ENCODE measurements around the gene NUTM1.

The NUTM1 gene, protein sequence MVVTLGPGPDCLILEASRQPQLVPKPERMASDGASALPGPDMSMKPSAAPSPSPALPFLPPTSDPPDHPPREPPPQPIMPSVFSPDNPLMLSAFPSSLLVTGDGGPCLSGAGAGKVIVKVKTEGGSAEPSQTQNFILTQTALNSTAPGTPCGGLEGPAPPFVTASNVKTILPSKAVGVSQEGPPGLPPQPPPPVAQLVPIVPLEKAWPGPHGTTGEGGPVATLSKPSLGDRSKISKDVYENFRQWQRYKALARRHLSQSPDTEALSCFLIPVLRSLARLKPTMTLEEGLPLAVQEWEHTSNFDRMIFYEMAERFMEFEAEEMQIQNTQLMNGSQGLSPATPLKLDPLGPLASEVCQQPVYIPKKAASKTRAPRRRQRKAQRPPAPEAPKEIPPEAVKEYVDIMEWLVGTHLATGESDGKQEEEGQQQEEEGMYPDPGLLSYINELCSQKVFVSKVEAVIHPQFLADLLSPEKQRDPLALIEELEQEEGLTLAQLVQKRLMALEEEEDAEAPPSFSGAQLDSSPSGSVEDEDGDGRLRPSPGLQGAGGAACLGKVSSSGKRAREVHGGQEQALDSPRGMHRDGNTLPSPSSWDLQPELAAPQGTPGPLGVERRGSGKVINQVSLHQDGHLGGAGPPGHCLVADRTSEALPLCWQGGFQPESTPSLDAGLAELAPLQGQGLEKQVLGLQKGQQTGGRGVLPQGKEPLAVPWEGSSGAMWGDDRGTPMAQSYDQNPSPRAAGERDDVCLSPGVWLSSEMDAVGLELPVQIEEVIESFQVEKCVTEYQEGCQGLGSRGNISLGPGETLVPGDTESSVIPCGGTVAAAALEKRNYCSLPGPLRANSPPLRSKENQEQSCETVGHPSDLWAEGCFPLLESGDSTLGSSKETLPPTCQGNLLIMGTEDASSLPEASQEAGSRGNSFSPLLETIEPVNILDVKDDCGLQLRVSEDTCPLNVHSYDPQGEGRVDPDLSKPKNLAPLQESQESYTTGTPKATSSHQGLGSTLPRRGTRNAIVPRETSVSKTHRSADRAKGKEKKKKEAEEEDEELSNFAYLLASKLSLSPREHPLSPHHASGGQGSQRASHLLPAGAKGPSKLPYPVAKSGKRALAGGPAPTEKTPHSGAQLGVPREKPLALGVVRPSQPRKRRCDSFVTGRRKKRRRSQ

DNA sequence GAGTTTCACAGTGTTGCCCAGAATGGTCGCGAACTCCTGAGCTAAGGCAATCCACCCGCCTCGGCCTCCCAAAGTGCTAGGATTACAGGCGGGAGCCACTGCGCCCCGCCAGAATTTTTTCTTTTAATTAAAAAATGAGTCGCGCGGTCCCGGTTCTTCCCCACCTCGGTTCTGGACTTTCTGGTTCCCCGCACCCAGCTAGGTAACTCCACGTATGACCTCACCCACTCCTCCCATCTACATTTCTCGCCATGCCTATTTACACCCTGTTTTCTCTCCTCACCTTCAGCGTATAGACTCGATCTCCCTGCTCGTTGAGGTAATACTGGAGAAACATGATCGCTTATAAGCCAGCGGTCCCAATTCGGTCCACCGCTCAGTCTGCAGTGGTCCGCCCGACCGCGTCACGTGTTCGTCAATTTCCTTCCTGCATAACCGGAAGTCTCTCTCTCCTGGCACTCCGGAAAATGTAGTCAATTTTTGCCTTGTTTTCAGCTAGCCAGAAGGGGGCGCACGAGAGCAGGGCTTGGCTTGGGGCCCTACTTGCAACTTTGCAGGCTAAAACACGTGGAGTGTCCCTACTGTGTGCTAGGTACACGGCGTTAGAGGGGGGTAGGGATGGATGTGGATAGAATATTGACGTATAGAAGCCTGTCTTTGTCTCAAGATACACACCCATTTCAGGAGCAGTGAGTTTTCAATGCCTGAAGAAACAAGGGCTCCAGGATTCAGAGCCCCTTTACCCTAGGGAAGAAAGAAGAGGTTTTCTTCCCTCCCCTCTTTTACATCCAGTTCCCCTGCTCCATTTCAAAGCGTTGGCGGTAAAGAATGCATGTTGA, at the start of gene NUTM1, which contains the start of gene NOP10:
NUTM1 (plus strand) TSS at position 579 of the 839 bp plus-strand sequence. CDS start 382 bp downstream, outside the sequence.
NOP10 (minus strand) TSS at position 400 of the 839 bp plus-strand sequence; CDS start at position 337, 63 bp downstream.
- TF ChIP-seq, protein P1, sequence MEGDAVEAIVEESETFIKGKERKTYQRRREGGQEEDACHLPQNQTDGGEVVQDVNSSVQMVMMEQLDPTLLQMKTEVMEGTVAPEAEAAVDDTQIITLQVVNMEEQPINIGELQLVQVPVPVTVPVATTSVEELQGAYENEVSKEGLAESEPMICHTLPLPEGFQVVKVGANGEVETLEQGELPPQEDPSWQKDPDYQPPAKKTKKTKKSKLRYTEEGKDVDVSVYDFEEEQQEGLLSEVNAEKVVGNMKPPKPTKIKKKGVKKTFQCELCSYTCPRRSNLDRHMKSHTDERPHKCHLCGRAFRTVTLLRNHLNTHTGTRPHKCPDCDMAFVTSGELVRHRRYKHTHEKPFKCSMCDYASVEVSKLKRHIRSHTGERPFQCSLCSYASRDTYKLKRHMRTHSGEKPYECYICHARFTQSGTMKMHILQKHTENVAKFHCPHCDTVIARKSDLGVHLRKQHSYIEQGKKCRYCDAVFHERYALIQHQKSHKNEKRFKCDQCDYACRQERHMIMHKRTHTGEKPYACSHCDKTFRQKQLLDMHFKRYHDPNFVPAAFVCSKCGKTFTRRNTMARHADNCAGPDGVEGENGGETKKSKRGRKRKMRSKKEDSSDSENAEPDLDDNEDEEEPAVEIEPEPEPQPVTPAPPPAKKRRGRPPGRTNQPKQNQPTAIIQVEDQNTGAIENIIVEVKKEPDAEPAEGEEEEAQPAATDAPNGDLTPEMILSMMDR (IDR thresholded peaks at IDR 0.05; ENCODE audit: low read depth, low read length), result peak; percentile 84
- no peak for TF ChIP-seq EZH2phosphoT487 (IDR thresholded peaks at IDR 0.05; ENCODE audit: low read depth)
- H3K4me3 ChIP-seq (ENCODE audit: low read length), result peak within 1 kb of the TSS; percentile 82

DNA sequence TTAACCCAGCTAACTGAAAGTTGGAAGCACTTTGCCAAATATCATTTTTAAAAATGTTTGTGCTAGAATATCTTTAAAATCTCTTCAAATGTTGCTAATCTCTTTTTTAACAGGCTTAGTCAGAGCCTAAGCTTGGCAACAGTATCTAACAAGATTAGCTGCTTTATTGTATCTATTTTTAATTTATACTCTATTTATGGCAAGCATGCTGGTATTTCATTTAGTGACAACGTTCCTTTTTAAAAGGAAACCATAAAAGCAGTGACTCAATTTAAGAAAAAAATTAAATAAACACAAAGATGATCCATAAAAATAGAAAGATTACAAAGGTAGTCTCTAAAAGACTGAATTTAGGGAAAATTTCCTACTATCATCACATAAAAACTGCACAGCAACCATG, 46.1 kb upstream of the NUTM1 start:
- Histone ChIP-seq H3K4me1 (ENCODE audit: low read length) (no peaks in the 10 kb centered on the region), H3K4me3 (ENCODE audit: low read length) (no peak overlapping the region), H3K36me3 (replicated peaks; ENCODE audit: low read depth, low read length) (no peaks in the 10 kb centered on the region), H4K20me1 (ENCODE audit: insufficient read depth, low read length) (no peaks in the 10 kb centered on the region), H3K9me3 (ENCODE audit: insufficient read depth, low read length) (no peaks in the 10 kb centered on the region), H3K27ac (ENCODE audit: low read length) (no peak overlapping the region), H3K79me2 (ENCODE audit: low read length) (no peaks in the 10 kb centered on the region), H3K4me2 (ENCODE audit: low read length) (no peak overlapping the region), H2AFZ (ENCODE audit: low read depth, low read length) (no peak overlapping the region), H3K9ac (ENCODE audit: low read length) (no peak overlapping the region), H3K27me3 (ENCODE audit: low read depth, low read length) (no peaks in the 10 kb centered on the region)
- TF ChIP-seq EZH2phosphoT487 (IDR thresholded peaks at IDR 0.05; ENCODE audit: low read depth), result no peak
- TF ChIP-seq, protein P1 (IDR thresholded peaks at IDR 0.05; ENCODE audit: low read depth, low read length), result no peak

More for the DNA sequence above, at the start of gene NUTM1, which contains the start of gene NOP10:
- Histone ChIP-seq H3K4me1 (ENCODE audit: low read length) (peaks cover 9% of the 10 kb centered on the region; the same call in 1 of the 2 replicates), H4K20me1 (ENCODE audit: insufficient read depth, low read length) (no peaks in the 10 kb centered on the region), H3K27ac (ENCODE audit: low read length) (peak within 1 kb of the TSS; percentile 72), H3K36me3 (replicated peaks; ENCODE audit: low read depth, low read length) (peaks cover 21% of the 10 kb centered on the region), H3K79me2 (ENCODE audit: low read length) (peaks cover 21% of the 10 kb centered on the region), H3K9ac (ENCODE audit: low read length) (peak within 1 kb of the TSS; percentile 80), H3K4me2 (ENCODE audit: low read length) (peak within 1 kb of the TSS; percentile 21), H3K9me3 (ENCODE audit: insufficient read depth, low read length) (no peaks in the 10 kb centered on the region), H3K27me3 (ENCODE audit: low read depth, low read length) (no peaks in the 10 kb centered on the region), H2AFZ (ENCODE audit: low read depth, low read length) (peak within 1 kb of the TSS; percentile 87)

DNA sequence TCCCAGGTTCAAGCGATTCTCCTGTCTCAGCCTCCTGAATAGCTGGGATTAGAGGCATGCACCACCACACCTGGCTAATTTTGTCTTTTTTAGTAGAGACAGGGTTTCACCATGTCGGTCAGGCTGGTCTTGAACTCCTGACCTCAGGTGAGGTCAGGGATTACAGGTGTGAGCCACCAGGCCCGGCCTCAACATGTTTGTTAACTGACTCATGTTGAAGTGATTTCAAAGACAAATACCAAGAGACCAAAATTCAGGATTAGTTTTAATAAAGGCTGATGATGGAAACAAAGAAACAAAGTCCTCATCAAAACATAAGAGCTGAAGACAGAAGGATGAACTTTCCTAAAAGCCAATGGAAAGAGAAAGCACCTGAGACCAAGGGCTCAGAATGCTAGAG, 42.1 kb upstream of the NUTM1 start:
- no peaks in the 10 kb centered on the region for H3K79me2 ChIP-seq (ENCODE audit: low read length)
- TF ChIP-seq, protein P1 (IDR thresholded peaks at IDR 0.05; ENCODE audit: low read depth, low read length), result no peak
- TF ChIP-seq EZH2phosphoT487 (IDR thresholded peaks at IDR 0.05; ENCODE audit: low read depth), result no peak
- no peak overlapping the region for H3K4me2 ChIP-seq (ENCODE audit: low read length)
- H3K27me3 ChIP-seq (ENCODE audit: low read depth, low read length), result no peaks in the 10 kb centered on the region
- H3K4me1 ChIP-seq (ENCODE audit: low read length), result no peaks in the 10 kb centered on the region
- H4K20me1 ChIP-seq (ENCODE audit: insufficient read depth, low read length), result no peaks in the 10 kb centered on the region
- no peaks in the 10 kb centered on the region for H3K36me3 ChIP-seq (replicated peaks; ENCODE audit: low read depth, low read length)
- H2AFZ ChIP-seq (ENCODE audit: low read depth, low read length), result no peak overlapping the region
- H3K4me3 ChIP-seq (ENCODE audit: low read length), result no peak overlapping the region
- no peak overlapping the region for H3K27ac ChIP-seq (ENCODE audit: low read length)
- no peaks in the 10 kb centered on the region for H3K9me3 ChIP-seq (ENCODE audit: insufficient read depth, low read length)
- H3K9ac ChIP-seq (ENCODE audit: low read length), result no peak overlapping the region

Measured in OCI-LY3 (cell line).